Astrocyte of the spinal cord (primary cell): ENCODE results near the gene FBN2.

ENCODE experiments used
- DNase-seq: peaks from one replicate; pipeline ENCODE4 v3.0.0; 2011; ENCODE audit warnings: low read depth, low spot score
- H3K4me3 ChIP-seq: 2 replicates; pipeline ENCODE4 v1.5.1; 2011; ENCODE audit warnings: low read depth, mild to moderate bottlenecking, low read length, moderate library complexity
- in situ Hi-C: cut with HindIII; loops from 2 replicates; pipeline ENCODE4 v1.10.0; 2017; ENCODE audit warnings: low sequenced_read_pairs
- TF ChIP-seq, protein P1 (sequence below): IDR thresholded peaks from 2 replicates; pipeline ENCODE4 v1.5.1; 2012; ENCODE audit warnings: low read depth, mild to moderate bottlenecking, low read length, inconsistent platforms

Gene FBN2

DNA sequence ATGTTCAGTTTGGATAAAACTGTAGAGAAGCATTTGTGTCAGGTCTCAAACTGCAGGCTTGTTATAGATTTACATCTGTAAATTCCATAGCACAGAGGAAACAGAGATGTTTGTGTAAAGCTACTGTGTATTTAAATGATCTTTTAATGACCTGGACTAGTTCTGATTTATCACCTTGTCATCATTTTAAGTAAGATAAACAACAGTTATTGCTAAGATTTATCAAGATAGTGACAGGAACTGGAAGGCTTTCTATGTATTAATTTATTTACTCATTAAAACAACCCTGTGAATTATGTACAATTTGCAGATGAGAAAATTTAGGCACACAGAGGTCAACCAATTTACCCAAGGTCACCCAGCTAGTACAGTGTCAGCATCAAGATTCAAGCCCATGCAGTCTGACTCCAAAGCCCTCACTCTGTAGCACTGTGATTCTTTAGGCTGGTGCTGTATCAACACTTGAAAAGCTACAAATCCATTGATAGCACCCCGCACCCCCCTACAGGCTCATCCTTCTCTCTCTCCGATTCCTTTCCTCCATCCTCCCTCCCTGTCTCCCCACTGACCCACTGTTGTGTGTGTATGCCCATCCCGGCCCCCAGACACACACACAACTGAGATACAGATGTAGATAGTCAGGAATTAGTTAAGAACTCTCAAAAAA lies 184.5 kb downstream of the FBN2 start:
- in situ Hi-C loops, result no loop called here
- no peak for DNase-seq
- TF ChIP-seq, protein P1, sequence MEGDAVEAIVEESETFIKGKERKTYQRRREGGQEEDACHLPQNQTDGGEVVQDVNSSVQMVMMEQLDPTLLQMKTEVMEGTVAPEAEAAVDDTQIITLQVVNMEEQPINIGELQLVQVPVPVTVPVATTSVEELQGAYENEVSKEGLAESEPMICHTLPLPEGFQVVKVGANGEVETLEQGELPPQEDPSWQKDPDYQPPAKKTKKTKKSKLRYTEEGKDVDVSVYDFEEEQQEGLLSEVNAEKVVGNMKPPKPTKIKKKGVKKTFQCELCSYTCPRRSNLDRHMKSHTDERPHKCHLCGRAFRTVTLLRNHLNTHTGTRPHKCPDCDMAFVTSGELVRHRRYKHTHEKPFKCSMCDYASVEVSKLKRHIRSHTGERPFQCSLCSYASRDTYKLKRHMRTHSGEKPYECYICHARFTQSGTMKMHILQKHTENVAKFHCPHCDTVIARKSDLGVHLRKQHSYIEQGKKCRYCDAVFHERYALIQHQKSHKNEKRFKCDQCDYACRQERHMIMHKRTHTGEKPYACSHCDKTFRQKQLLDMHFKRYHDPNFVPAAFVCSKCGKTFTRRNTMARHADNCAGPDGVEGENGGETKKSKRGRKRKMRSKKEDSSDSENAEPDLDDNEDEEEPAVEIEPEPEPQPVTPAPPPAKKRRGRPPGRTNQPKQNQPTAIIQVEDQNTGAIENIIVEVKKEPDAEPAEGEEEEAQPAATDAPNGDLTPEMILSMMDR, result no peak
- H3K4me3 ChIP-seq, result no peak overlapping the region

DNA sequence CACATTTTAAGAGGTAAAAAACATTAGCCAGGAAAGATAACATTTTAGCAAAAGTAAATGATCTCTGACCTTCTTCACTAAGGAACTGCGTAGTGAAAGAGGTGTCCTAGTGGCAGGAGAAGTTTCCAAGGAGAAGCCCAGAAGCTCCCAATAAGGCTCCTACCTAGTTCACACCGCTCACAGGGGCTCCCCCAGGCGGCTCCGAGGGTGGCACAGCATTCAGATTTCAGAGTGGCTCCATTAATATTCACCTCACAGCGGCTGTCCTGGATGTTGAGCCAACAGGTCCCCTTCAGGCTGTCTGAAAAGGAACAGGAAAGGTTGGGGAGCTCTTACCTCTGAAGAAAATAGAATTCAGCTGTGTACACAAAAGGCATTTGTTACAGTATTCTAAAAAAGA lies 187.3 kb downstream of the FBN2 start:
- in situ Hi-C loops, result no loop called here
- no peak overlapping the region for H3K4me3 ChIP-seq
- TF ChIP-seq, protein P1, result no peak
- no peak for DNase-seq

DNA sequence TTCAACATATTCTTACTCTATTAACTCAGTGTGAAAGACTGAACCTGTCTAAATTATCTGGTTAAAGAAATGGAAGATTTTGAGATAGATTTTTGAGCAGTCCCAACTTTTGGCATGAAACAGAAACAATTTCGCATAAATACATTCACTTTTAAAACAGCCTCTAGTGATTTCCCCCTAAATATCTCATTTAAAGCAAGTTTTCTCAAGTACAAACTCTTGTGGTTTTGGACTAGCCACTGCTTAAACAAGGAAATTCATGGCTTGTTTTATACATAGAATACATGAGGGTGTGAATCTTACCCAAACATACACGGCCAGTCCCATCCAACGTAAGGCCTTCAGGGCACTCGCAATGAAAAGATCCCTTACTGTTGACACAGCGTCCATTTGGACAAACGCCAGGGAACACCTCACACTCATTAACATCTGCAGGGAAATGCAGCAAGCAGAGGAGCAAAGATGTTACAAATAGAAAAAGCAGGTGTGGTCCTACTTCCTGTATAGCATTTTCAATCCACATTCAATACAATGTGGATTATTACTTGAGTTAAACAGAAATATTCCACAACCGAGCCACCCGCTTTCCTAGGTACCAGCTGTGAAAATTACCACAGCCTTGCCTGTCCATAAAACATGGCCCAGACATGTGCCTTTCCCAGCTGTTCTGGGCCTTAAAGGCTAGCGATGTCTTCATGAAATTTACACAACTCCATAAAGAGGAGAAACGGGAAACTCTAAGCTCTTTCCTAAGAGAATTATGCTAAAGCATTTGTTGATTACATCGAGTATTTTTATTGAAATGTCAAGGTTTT lies 188.8 kb downstream of the FBN2 start:
- in situ Hi-C loops, result no loop called here
- no peak overlapping the region for H3K4me3 ChIP-seq
- peak; percentile 48 for DNase-seq
- TF ChIP-seq, protein P1, result no peak

DNA sequence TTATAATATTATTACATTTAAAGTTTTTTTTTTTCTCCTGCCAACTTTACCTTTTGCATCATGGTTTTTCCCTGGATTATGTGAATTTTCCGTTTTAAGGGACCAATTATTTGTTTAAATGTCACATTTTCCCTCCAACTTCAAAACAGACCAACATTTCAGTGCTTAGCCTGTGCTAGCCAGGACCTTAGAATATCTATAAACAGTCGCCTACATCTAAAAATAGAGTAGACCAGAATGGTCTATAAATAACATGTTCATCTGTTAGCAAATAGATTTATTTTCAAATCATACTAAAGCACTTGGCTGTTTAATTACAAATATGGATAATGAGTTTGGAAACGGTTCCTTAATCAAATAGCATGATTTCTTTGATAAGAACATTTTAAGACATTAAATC lies 192.0 kb downstream of the FBN2 start:
- in situ Hi-C loops, result no loop called here
- TF ChIP-seq, protein P1, result no peak
- DNase-seq, result no peak

DNA sequence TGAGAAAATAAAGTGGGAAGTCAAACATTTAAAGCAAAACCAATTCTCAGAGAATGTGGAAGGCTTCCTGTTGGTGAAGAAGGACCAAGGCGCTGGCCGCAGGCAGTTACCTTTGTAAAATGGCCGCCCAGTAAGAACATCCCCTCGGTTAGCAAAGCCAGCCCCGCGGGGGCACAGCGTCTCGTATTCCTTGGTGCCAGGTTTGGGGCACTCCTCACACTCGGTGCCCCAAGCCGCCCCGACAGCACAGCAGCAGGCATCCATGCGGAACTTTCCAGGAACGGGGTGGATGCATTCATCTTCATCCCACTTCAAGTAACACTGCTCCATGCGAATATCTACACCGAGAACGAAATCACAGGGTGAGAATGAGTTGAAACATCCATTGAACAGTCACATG lies 192.8 kb downstream of the FBN2 start:
- TF ChIP-seq, protein P1, result no peak
- no peak overlapping the region for H3K4me3 ChIP-seq
- in situ Hi-C loops, result no loop called here
- DNase-seq, result no peak

More for the DNA sequence above, 192.0 kb downstream of the FBN2 start:
- no peak overlapping the region for H3K4me3 ChIP-seq

DNA sequence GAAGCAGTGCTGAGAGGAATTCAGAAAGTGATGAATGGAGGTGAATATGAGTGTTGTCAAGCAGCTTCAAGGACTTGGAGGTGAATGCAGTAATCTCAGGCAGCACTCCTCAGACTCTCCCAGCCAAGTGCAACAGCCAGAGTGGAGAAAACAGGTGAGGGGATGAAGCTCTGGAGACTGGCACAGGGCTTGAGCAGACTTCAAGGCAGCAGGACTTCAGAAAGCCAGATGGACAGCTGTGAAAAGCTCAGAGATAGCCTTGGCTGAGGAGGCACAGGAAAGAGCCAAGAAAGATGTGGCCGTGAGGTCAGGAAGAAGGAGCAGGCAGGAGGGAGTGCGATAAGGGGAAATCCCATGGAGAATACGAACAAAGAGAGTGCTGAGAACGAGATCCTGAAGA lies 194.9 kb downstream of the FBN2 start:
- no peak for DNase-seq
- TF ChIP-seq, protein P1, result no peak
- no peak overlapping the region for H3K4me3 ChIP-seq
- in situ Hi-C loops, result no loop called here
